ENCODE measurements around the gene KRT76.

The KRT76 gene

DNA sequence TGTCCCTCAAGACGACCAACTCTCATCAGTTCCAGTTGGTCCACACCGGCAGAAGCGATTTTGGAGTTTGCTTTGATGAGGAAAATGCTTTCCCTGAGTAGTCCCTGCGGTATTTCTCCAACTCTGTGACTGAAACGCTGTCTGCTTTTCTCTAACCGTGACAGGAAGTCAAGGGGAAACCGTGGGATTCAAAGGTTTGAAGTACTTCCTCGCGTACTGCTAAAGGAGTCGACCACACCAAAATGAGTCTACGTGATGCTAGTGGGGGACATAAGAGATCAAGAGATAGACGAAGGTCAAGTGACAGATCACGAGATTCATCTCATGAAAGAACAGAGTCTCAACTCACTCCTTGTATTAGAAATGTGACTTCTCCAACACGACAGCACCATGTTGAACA, 28.6 kb downstream of the KRT76 start:
- no peak overlapping the region for H3K23ac ChIP-seq (ENCODE audit: low read length)
- no peak overlapping the region for H4K8ac ChIP-seq (ENCODE audit: low read depth, low read length)
- H3K9ac ChIP-seq (ENCODE audit: low read length), result no peak overlapping the region
- no peaks in the 10 kb centered on the region for H3K79me1 ChIP-seq (ENCODE audit: low read length)
- H3K4me3 ChIP-seq (ENCODE audit: low read length), result no peak overlapping the region
- H3K56ac ChIP-seq (ENCODE audit: low read length), result no peak overlapping the region
- H2BK15ac ChIP-seq (replicated peaks; ENCODE audit: low read depth), result no peak overlapping the region
- H3K4me1 ChIP-seq (ENCODE audit: control insufficient read depth, low read depth, low read length), result no peaks in the 10 kb centered on the region
- H3K4me2 ChIP-seq (ENCODE audit: low read length), result no peak overlapping the region
- no peaks in the 10 kb centered on the region for H3K36me3 ChIP-seq (ENCODE audit: control insufficient read depth, insufficient read depth, low read length)
- no peak for DNase-seq
- H3K4ac ChIP-seq (ENCODE audit: low read depth, low read length), result no peak overlapping the region
- H2BK120ac ChIP-seq (ENCODE audit: low read depth, low read length), result no peak overlapping the region
- no peak overlapping the region for H3K27ac ChIP-seq (ENCODE audit: low read depth, low read length)
- no peak overlapping the region for H3K18ac ChIP-seq (ENCODE audit: low read length)
- no peaks in the 10 kb centered on the region for H3K79me2 ChIP-seq (ENCODE audit: control insufficient read depth, insufficient read depth, low read length)
- no peaks in the 10 kb centered on the region for H3K27me3 ChIP-seq (ENCODE audit: insufficient read depth, low read length, poor library complexity)
- H4K5ac ChIP-seq (ENCODE audit: low read length), result no peak overlapping the region
- no CpG with 5 or more reads among the region's 14 CpGs for WGBS (ENCODE audit: extremely low coverage, insufficient coverage, low lambda C conversion rate)
- no peak overlapping the region for H2AK5ac ChIP-seq (ENCODE audit: low read length)
- H2BK5ac ChIP-seq (ENCODE audit: low read length), result no peak overlapping the region

DNA sequence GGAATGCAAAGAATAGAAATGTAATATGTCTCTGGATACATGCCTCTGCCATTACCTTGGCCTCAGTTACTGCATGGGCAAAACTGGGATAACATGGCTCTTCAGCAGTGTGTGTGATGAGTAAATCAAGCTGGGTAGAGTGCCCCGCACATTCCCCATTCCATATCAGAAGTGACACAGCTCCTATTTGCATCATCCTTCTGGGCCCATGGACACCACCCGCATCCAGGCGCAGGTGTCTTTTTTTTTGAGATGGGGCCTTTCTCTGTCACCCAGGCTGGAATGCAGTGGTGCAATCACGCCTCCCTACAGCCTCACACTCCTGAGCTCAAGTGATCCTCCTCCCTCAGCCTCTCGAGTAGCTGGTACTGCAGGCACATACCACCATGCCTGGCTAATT, 31.6 kb downstream of the KRT76 start:
- no peak overlapping the region for H3K27ac ChIP-seq (ENCODE audit: low read depth, low read length)

DNA sequence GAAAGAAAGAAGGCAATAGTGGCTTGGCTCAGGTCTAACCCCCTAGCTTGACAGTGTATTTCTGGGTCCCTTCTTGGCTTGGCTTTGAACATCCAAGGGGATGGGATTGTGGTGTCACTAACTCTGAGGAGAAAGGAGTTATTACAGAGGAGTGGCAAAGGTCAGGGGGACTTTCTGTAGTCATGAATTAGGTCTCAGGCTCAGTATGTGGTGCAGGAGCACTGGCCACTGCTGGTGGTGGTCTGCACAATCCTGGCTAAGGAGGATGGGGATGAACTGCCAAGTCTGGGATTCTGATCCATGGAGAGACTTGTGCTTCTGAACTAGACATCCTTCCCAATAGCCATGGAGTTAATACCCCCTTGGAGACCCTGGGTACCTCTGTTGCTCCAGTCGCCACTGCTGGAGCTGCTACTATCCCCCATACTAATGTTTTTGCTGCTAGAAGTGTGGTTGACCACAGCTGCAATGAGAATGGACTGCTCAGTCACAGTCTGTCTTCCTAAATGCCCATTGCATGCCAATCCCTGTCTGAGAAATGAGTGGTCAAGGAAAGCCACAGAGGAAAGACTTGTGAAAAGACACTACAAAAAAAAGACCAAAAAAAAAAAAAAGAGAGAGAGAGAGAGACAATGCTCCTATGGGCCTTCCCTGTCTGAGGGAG, 32.5 kb downstream of the KRT76 start:
- H3K79me2 ChIP-seq (ENCODE audit: control insufficient read depth, insufficient read depth, low read length), result no peaks in the 10 kb centered on the region
- H2BK15ac ChIP-seq (replicated peaks; ENCODE audit: low read depth), result no peak overlapping the region
- no peak overlapping the region for H3K56ac ChIP-seq (ENCODE audit: low read length)
- no peak overlapping the region for H3K9ac ChIP-seq (ENCODE audit: low read length)
- no peak overlapping the region for H3K23ac ChIP-seq (ENCODE audit: low read length)
- no peak overlapping the region for H2BK120ac ChIP-seq (ENCODE audit: low read depth, low read length)
- H3K27ac ChIP-seq (ENCODE audit: low read depth, low read length), result no peak overlapping the region
- no peak for DNase-seq
- H2AK5ac ChIP-seq (ENCODE audit: low read length), result no peak overlapping the region
- H3K4ac ChIP-seq (ENCODE audit: low read depth, low read length), result no peak overlapping the region
- H3K36me3 ChIP-seq (ENCODE audit: control insufficient read depth, insufficient read depth, low read length), result no peaks in the 10 kb centered on the region
- no peak overlapping the region for H3K4me2 ChIP-seq (ENCODE audit: low read length)
- no peaks in the 10 kb centered on the region for H3K27me3 ChIP-seq (ENCODE audit: insufficient read depth, low read length, poor library complexity)
- H3K18ac ChIP-seq (ENCODE audit: low read length), result no peak overlapping the region
- WGBS (ENCODE audit: extremely low coverage, insufficient coverage, low lambda C conversion rate), result no CpG with 5 or more reads among the region's 1 CpG
- H3K4me3 ChIP-seq (ENCODE audit: low read length), result no peak overlapping the region
- H4K8ac ChIP-seq (ENCODE audit: low read depth, low read length), result no peak overlapping the region
- H3K79me1 ChIP-seq (ENCODE audit: low read length), result no peaks in the 10 kb centered on the region
- H4K5ac ChIP-seq (ENCODE audit: low read length), result no peak overlapping the region
- H3K4me1 ChIP-seq (ENCODE audit: control insufficient read depth, low read depth, low read length), result no peaks in the 10 kb centered on the region
- no peak overlapping the region for H2BK5ac ChIP-seq (ENCODE audit: low read length)

More for the DNA sequence above, 31.6 kb downstream of the KRT76 start:
- Histone ChIP-seq H3K4me2 (ENCODE audit: low read length) (no peak overlapping the region), H3K36me3 (ENCODE audit: control insufficient read depth, insufficient read depth, low read length) (no peaks in the 10 kb centered on the region), H3K23ac (ENCODE audit: low read length) (no peak overlapping the region), H3K4me1 (ENCODE audit: control insufficient read depth, low read depth, low read length) (no peaks in the 10 kb centered on the region), H2BK15ac (replicated peaks; ENCODE audit: low read depth) (no peak overlapping the region), H4K5ac (ENCODE audit: low read length) (no peak overlapping the region), H2BK120ac (ENCODE audit: low read depth, low read length) (no peak overlapping the region), H2AK5ac (ENCODE audit: low read length) (no peak overlapping the region), H3K79me1 (ENCODE audit: low read length) (no peaks in the 10 kb centered on the region), H3K9ac (ENCODE audit: low read length) (no peak overlapping the region), H3K4ac (ENCODE audit: low read depth, low read length) (no peak overlapping the region), H3K56ac (ENCODE audit: low read length) (no peak overlapping the region), H3K79me2 (ENCODE audit: control insufficient read depth, insufficient read depth, low read length) (no peaks in the 10 kb centered on the region), H3K4me3 (ENCODE audit: low read length) (no peak overlapping the region), H2BK5ac (ENCODE audit: low read length) (no peak overlapping the region), H3K18ac (ENCODE audit: low read length) (no peak overlapping the region), H4K8ac (ENCODE audit: low read depth, low read length) (no peak overlapping the region), H3K27me3 (ENCODE audit: insufficient read depth, low read length, poor library complexity) (no peaks in the 10 kb centered on the region)
- no peak for DNase-seq
- WGBS (ENCODE audit: extremely low coverage, insufficient coverage, low lambda C conversion rate), result no CpG with 5 or more reads among the region's 5 CpGs

DNA sequence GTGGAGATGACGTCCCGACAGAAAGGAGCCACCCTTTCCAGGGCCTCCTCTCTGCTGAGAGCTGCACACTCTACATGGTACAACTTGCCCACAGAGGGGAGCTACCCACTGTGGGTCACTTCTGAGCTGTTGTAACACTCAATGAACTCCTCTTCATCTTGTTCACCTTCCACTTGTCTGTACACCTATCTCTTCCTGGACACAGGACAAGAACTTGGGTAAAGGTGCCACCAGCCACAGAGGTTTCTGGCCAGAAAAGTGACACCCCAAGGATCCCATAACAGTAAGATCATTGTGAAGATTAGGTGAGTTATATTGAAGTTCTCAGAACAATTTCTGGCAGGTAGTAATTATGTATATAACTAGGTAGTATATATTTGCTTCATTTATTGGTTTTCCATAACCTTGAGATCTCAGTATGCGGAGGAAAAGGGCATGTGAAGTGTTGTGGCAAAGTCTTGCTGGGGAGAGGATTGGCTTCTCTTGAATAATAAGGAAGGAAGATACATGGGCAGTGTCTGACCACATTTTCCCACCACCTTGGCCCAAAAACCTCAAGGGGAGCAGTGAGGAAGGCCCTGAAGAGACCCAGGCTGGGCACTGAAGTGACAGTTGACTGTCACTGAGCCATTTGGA, 34.2 kb downstream of the KRT76 start:
- Histone ChIP-seq H3K4ac (ENCODE audit: low read depth, low read length) (no peak overlapping the region), H3K79me2 (ENCODE audit: control insufficient read depth, insufficient read depth, low read length) (no peaks in the 10 kb centered on the region), H2AK5ac (ENCODE audit: low read length) (no peak overlapping the region), H3K56ac (ENCODE audit: low read length) (no peak overlapping the region), H3K79me1 (ENCODE audit: low read length) (no peaks in the 10 kb centered on the region), H2BK15ac (replicated peaks; ENCODE audit: low read depth) (no peak overlapping the region), H3K4me3 (ENCODE audit: low read length) (no peak overlapping the region), H2BK120ac (ENCODE audit: low read depth, low read length) (no peak overlapping the region), H3K4me1 (ENCODE audit: control insufficient read depth, low read depth, low read length) (no peaks in the 10 kb centered on the region), H4K5ac (ENCODE audit: low read length) (no peak overlapping the region), H3K23ac (ENCODE audit: low read length) (no peak overlapping the region), H3K18ac (ENCODE audit: low read length) (no peak overlapping the region), H3K27ac (ENCODE audit: low read depth, low read length) (no peak overlapping the region), H3K36me3 (ENCODE audit: control insufficient read depth, insufficient read depth, low read length) (no peaks in the 10 kb centered on the region), H4K8ac (ENCODE audit: low read depth, low read length) (no peak overlapping the region), H3K27me3 (ENCODE audit: insufficient read depth, low read length, poor library complexity) (no peaks in the 10 kb centered on the region), H3K4me2 (ENCODE audit: low read length) (no peak overlapping the region), H3K9ac (ENCODE audit: low read length) (no peak overlapping the region), H2BK5ac (ENCODE audit: low read length) (no peak overlapping the region)
- no CpG with 5 or more reads among the region's 3 CpGs for WGBS (ENCODE audit: extremely low coverage, insufficient coverage, low lambda C conversion rate)
- DNase-seq, result no peak

DNA sequence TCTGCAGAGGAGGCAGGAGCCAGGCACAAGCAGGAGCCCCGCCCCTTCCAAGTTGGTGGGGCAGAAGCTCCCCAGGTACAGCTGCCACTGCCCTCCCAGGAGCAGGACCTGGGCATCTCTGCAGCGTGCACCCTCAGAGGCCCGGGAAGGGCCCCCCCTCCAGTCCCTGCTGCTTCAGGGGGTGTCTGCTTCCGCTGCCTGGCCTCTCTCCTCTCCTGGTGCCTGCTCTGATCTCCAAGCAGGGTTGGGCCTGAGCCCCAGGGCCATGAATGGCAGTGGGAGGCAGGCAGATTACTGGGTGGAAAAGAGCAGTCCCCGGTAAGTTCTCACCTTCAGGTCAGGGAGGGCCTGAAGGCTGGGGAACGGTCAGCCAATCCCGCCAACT, 35.0 kb downstream of the KRT76 start:
- no peak overlapping the region for H2BK15ac ChIP-seq (replicated peaks; ENCODE audit: low read depth)
- H3K4me2 ChIP-seq (ENCODE audit: low read length), result no peak overlapping the region
- no peak overlapping the region for H3K18ac ChIP-seq (ENCODE audit: low read length)
- DNase-seq, result no peak
- H4K5ac ChIP-seq (ENCODE audit: low read length), result no peak overlapping the region
- no peak overlapping the region for H3K56ac ChIP-seq (ENCODE audit: low read length)
- H3K4ac ChIP-seq (ENCODE audit: low read depth, low read length), result no peak overlapping the region
- no CpG with 5 or more reads among the region's 7 CpGs for WGBS (ENCODE audit: extremely low coverage, insufficient coverage, low lambda C conversion rate)
- no peak overlapping the region for H3K27ac ChIP-seq (ENCODE audit: low read depth, low read length)
- H3K4me3 ChIP-seq (ENCODE audit: low read length), result no peak overlapping the region
- no peaks in the 10 kb centered on the region for H3K36me3 ChIP-seq (ENCODE audit: control insufficient read depth, insufficient read depth, low read length)
- no peak overlapping the region for H3K23ac ChIP-seq (ENCODE audit: low read length)
- H3K9ac ChIP-seq (ENCODE audit: low read length), result no peak overlapping the region
- H3K4me1 ChIP-seq (ENCODE audit: control insufficient read depth, low read depth, low read length), result no peaks in the 10 kb centered on the region
- no peak overlapping the region for H4K8ac ChIP-seq (ENCODE audit: low read depth, low read length)
- H2BK5ac ChIP-seq (ENCODE audit: low read length), result no peak overlapping the region
- no peak overlapping the region for H2AK5ac ChIP-seq (ENCODE audit: low read length)
- no peaks in the 10 kb centered on the region for H3K79me2 ChIP-seq (ENCODE audit: control insufficient read depth, insufficient read depth, low read length)
- H2BK120ac ChIP-seq (ENCODE audit: low read depth, low read length), result no peak overlapping the region
- H3K79me1 ChIP-seq (ENCODE audit: low read length), result no peaks in the 10 kb centered on the region
- H3K27me3 ChIP-seq (ENCODE audit: insufficient read depth, low read length, poor library complexity), result no peaks in the 10 kb centered on the region

Data from mesendoderm (in vitro differentiated cells).